HCT116 (cell line): ENCODE measurements around the gene TPRG1. TPM values are rescaled to one million over a fixed set of nuclear protein-coding genes. Genes with fewer than 3 reads are reported as not detected.
"Not testable (repeated sequence)": the region's sequence is repeated elsewhere in the genome, so short reads cannot be mapped to it uniquely, and the experiment has no call there.

Experiments
- ATAC-seq: fragments of 200-7000 bp; cut with Tn5 transposase; 2 replicates; pipeline ENCODE4 v1.9.1; 2020; ENCODE audit warnings: mild to moderate bottlenecking, moderate library complexity
- BruUV-seq: library from RNA; stranded (reverse); fragments of 400-500 nt; replicated peaks from 2 replicates; lab custom pipeline; 2021; lab: Mats Ljungman, UMichigan
- CTCF ChIA-PET: fragments of 300-600 bp; sonication (Branson Sonifier 250); formaldehyde crosslinking; loops from one replicate; lab custom pipeline; 2021; ENCODE audit warnings: antibody characterized with exemption; lab: Charles Lee
- POLR2A ChIA-PET: fragments of 300-600, 350-600 bp; sonication (Branson Sonifier 250); formaldehyde crosslinking; loops from one replicate; lab custom pipeline; 2021; ENCODE audit warnings: antibody characterized with exemption; lab: Charles Lee
- RAD21 ChIA-PET, 2 experiments: fragments of 300-600 bp; sonication (Branson Sonifier 250); formaldehyde crosslinking; loops; one replicate each; lab custom pipeline; 2023; ENCODE audit warnings: low total read pairs in 2 of 2; ENCODE audit not compliant: uncharacterized antibody in 2 of 2, unreplicated experiment in 2 of 2, low non-redundant PET in 1 of 2; lab: Charles Lee
- DNase-seq: peaks from one replicate; pipeline ENCODE4 v3.0.0-alpha.2; 2010; ENCODE audit warnings: low read depth, low spot score
- H2AFZ ChIP-seq: fragments of 200-600 bp; shearing (Covaris generic), sonication (generic); 2 replicates; pipeline ENCODE4 v1.6.1; 2017; ENCODE audit warnings: low read depth, mixed run types, mixed read lengths, antibody characterized with exemption, low read length; ENCODE audit not compliant: poor library complexity, severe bottlenecking
- H3K27ac ChIP-seq: 2 replicates; pipeline ENCODE4 v1.5.1; 2012; ENCODE audit warnings: low read depth, low read length
- H3K27me3 ChIP-seq: fragments of 200-600 bp; sonication (generic); 2 replicates; pipeline ENCODE4 v1.6.1; 2016; ENCODE audit warnings: mixed run types, low read length, mixed read lengths; ENCODE audit not compliant: insufficient read depth
- H3K36me3 ChIP-seq, 2 experiments: fragments of 200-500 bp in 1 of 2; fragments of 200-600 bp in 1 of 2; sonication (Bioruptor generic) in 1 of 2; sonication (generic) in 1 of 2; 2 replicates each; pipeline versions ENCODE4 v1.5.1 to v1.6.1; 2014 to 2016; ENCODE audit warnings: low read length in 2 of 2, inconsistent platforms in 1 of 2, mixed read lengths in 1 of 2, mixed run types in 1 of 2; ENCODE audit not compliant: insufficient read depth in 2 of 2, control insufficient read depth in 1 of 2
- H3K4me1 ChIP-seq, 2 experiments: fragments of 200-600 bp in 1 of 2; sonication (generic) in 1 of 2; 2 replicates each; pipeline versions ENCODE4 v1.5.1 to v1.6.1; 2012 to 2017; ENCODE audit warnings: low read length in 2 of 2, inconsistent platforms in 1 of 2, mild to moderate bottlenecking in 1 of 2, mixed read lengths in 1 of 2, mixed run types in 1 of 2, moderate library complexity in 1 of 2; ENCODE audit not compliant: insufficient read depth in 2 of 2, control insufficient read depth in 1 of 2
- H3K4me2 ChIP-seq: fragments of 200-600 bp; sonication (generic); 2 replicates; pipeline ENCODE4 v1.6.1; 2017; ENCODE audit warnings: mixed run types, low read length, mixed read lengths
- H3K4me3 ChIP-seq, 2 experiments: fragments of 200-600 bp in 1 of 2; sonication (generic) in 1 of 2; replicated peaks in 1 of 2; 2 replicates each; pipeline ENCODE4 v1.5.1; 2011 to 2016; ENCODE audit warnings: low read length in 2 of 2, control low read depth in 1 of 2, low read depth in 1 of 2, mild to moderate bottlenecking in 1 of 2, mixed read lengths in 1 of 2, mixed run types in 1 of 2
- H3K79me2 ChIP-seq: fragments of 200-600 bp; sonication (generic); 2 replicates; pipeline ENCODE4 v1.6.1; 2017; ENCODE audit warnings: mild to moderate bottlenecking, mixed run types, low read length, moderate library complexity, mixed read lengths; ENCODE audit not compliant: insufficient read depth
- H3K9ac ChIP-seq: fragments of 200-600 bp; sonication (generic); 2 replicates; pipeline ENCODE4 v1.6.1; 2016; ENCODE audit warnings: low read length, mixed read lengths
- H3K9me2 ChIP-seq: fragments of 200-600 bp; sonication (generic), shearing (Covaris generic); 2 replicates; pipeline ENCODE4 v1.6.1; 2017; ENCODE audit warnings: mixed run types, mild to moderate bottlenecking, moderate library complexity; ENCODE audit not compliant: insufficient read depth
- H3K9me3 ChIP-seq, 2 experiments: fragments of 200-500 bp in 1 of 2; fragments of 200-600 bp in 1 of 2; sonication (Bioruptor generic) in 1 of 2; sonication (generic) in 1 of 2; 2 replicates each; pipeline ENCODE4 v1.6.1; 2014 to 2017; ENCODE audit warnings: low read length in 2 of 2, mixed read lengths in 2 of 2, inconsistent platforms in 1 of 2, low read depth in 1 of 2, mild to moderate bottlenecking in 1 of 2, mixed run types in 1 of 2, moderate library complexity in 1 of 2; ENCODE audit not compliant: control insufficient read depth in 1 of 2, insufficient read depth in 1 of 2
- H4K20me1 ChIP-seq: fragments of 200-600 bp; sonication (generic), shearing (Covaris generic); 2 replicates; pipeline ENCODE4 v1.6.1; 2017; ENCODE audit warnings: mixed run types, mild to moderate bottlenecking, moderate library complexity; ENCODE audit not compliant: insufficient read depth
- EZH2 ChIP-seq: fragments of 200-600 bp; sonication (generic); IDR thresholded peaks from 2 replicates; pipeline ENCODE4 v1.6.1; 2017; ENCODE audit warnings: antibody characterized with exemption, mixed run types
- EZH2phosphoT487 ChIP-seq: fragments of 200-600 bp; IDR thresholded peaks from 2 replicates; pipeline ENCODE4 v1.6.1; 2018; ENCODE audit warnings: antibody characterized with exemption, borderline replicate concordance
- JUND ChIP-seq: IDR thresholded peaks from 2 replicates; pipeline ENCODE4 v1.6.1; 2012
- SIN3A ChIP-seq: IDR thresholded peaks from 2 replicates; pipeline ENCODE4 v1.6.1; 2012; ENCODE audit warnings: low read depth
- ZBTB33 ChIP-seq: IDR thresholded peaks from 2 replicates; pipeline ENCODE4 v1.6.1; 2011; ENCODE audit warnings: mild to moderate bottlenecking, low read length, moderate library complexity; ENCODE audit not compliant: insufficient replicate concordance; ENCODE audit errors: extremely low read depth
- intact Hi-C: fragments of 100-400 bp; cut with micrococcal nuclease; formaldehyde crosslinking; loops from 2 replicates; pipeline ENCODE4 v1.10.0; 2022
- total RNA-seq: library from RNA; stranded (reverse); gene quantifications from one replicate; pipeline ENCODE4 v1.2.1, GENCODE V29; 2021; ENCODE audit not compliant: unreplicated experiment
- TF ChIP-seq, protein P1 (sequence below): IDR thresholded peaks from 2 replicates; pipeline ENCODE4 v1.6.1; 2012

TPRG1 gene
- total RNA-seq, 1 experiment from 2014 or later: 2.8 TPM

DNA sequence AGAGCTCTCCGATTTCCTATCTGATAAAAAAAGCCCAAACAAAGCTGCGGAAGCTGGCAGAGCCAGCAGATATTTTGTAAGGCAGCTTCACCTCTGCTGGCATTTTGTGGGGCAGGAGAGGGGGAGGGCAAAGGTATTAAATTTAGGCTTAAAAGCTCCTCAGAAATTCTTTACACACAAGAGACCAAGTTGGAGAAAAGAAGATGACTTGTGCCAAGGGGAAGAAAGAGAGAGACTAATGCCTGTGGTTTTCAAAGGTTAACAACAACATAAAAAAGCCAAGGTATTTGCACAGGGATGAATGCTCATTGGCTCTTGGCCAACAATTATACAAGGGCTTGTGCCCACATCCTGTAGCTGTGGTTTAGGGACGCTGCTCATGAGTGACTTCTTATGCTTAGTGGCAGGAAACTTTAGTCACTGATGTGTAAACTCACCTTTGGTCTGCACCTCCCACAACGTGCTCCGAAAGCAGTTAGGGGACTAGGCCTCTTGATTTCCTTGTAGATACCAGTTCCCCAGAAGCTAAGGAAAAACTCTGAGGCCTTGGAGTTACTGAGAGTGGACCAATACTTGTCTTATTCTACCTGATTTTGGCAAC, 152.9 kb downstream of the TPRG1 start (continued):
- TF ChIP-seq ZBTB33 (peak; percentile 87), EZH2phosphoT487 (no peak), EZH2 (no peak)

- Histone ChIP-seq H4K20me1 (no peaks in the 10 kb centered on the region), H3K9me3 (no peaks in the 10 kb centered on the region), H3K27ac (no peak overlapping the region), H3K27me3 (peaks cover 66% of the 10 kb centered on the region), H3K36me3 (no peaks in the 10 kb centered on the region), H3K9ac (no peak overlapping the region), H3K4me3 (no peak overlapping the region), H2AFZ (peak overlapping the region; percentile 1), H3K79me2 (no peaks in the 10 kb centered on the region), H3K4me2 (peak overlapping the region; percentile 45), H3K4me1 (peaks cover 20 to 23% of the 10 kb centered on the region in 2 experiments), H3K9me2 (no peaks in the 10 kb centered on the region)
- no peak for DNase-seq
- intact Hi-C loops: no loop called here
- CTCF ChIA-PET: no interaction called here
- no peak for ATAC-seq
- BruUV-seq: no TSS peak
- TF ChIP-seq SIN3A (no peak), JUND (no peak)
- TF ChIP-seq, protein P1, sequence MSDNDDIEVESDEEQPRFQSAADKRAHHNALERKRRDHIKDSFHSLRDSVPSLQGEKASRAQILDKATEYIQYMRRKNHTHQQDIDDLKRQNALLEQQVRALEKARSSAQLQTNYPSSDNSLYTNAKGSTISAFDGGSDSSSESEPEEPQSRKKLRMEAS: no peak
- RAD21 ChIA-PET: no interaction called here
- POLR2A ChIA-PET: no interaction called here
These were observed 153.7 kb downstream of the TPRG1 start for GRCh38 chr3:189325454-189325853.

GRCh38 chr3:189329630-189330029, 157.9 kb downstream of the TPRG1 start:
- POLR2A ChIA-PET: interaction anchor here (1.7 kb wide), 1 partner anchor 10 kb away, joined by 3 read pairs; no protein-coding TSS in a partner anchor
- H3K27me3 ChIP-seq: peaks cover 47% of the 10 kb centered on the region
- CTCF ChIA-PET: interaction anchor here (1.3 kb wide), 1 partner anchor 10 kb away, joined by 3 read pairs; no protein-coding TSS in a partner anchor
- H3K4me3 ChIP-seq, H4K20me1 ChIP-seq, H3K9me2 ChIP-seq, ATAC-seq, H3K9ac ChIP-seq, H3K27ac ChIP-seq, H3K4me2 ChIP-seq, H2AFZ ChIP-seq, H3K79me2 ChIP-seq, BruUV-seq, DNase-seq, H3K9me3 ChIP-seq, H3K36me3 ChIP-seq, RAD21 ChIA-PET, intact Hi-C loops: not testable (repeated sequence)
- peaks cover 10 to 12% of the 10 kb centered on the region in 2 experiments for H3K4me1 ChIP-seq
